NCI-H526 (cell line): ENCODE data around the gene FOXP1.

Source experiments
- DNase-seq, 2 experiments: peaks; one replicate each; lab custom pipeline; 2025; lab: John Stamatoyannopoulos, UW

The FOXP1 gene

GRCh38 chr3:71307991-71308697 is 275.4 kb downstream of the FOXP1 start:
- DNase-seq, result peak in 1 of 2 experiments; percentile 15

GRCh38 chr3:71305231-71306206 is 278.0 kb downstream of the FOXP1 start:
- peak; percentile 73 to 82 for DNase-seq

GRCh38 chr3:71304684-71305083 is 278.8 kb downstream of the FOXP1 start:
- peak; percentile 34 to 57 for DNase-seq

- DNase-seq, result peak in 1 of 2 experiments; percentile 11
These were observed 279.3 kb downstream of the FOXP1 start for GRCh38 chr3:71304247-71304646.

- no peak for DNase-seq
These were observed 279.8 kb downstream of the FOXP1 start for GRCh38 chr3:71303627-71304200.

- DNase-seq, result no peak
These were observed 280.9 kb downstream of the FOXP1 start for GRCh38 chr3:71302604-71303003.

GRCh38 chr3:71300951-71301393 is 282.6 kb downstream of the FOXP1 start:
- no peak for DNase-seq

GRCh38 chr3:71299160-71299559 is 284.4 kb downstream of the FOXP1 start:
- DNase-seq, result no peak

GRCh38 chr3:71294919-71295318 is 288.6 kb downstream of the FOXP1 start:
- DNase-seq, result no peak

GRCh38 chr3:71290301-71290700 is 293.2 kb downstream of the FOXP1 start:
- DNase-seq, result no peak

- DNase-seq, result no peak
These were observed 295.1 kb downstream of the FOXP1 start for GRCh38 chr3:71288269-71288930.

GRCh38 chr3:71285086-71285485 is 298.4 kb downstream of the FOXP1 start:
- DNase-seq, result no peak

GRCh38 chr3:71282976-71283375 is 300.6 kb downstream of the FOXP1 start:
- no peak for DNase-seq

GRCh38 chr3:71281280-71281679 is 302.2 kb downstream of the FOXP1 start:
- no peak for DNase-seq

GRCh38 chr3:71277341-71277740 is 306.2 kb downstream of the FOXP1 start:
- no peak for DNase-seq

GRCh38 chr3:71276531-71276930 is 307.0 kb downstream of the FOXP1 start:
- no peak for DNase-seq

- DNase-seq, result no peak
These were observed 310.1 kb downstream of the FOXP1 start for GRCh38 chr3:71273453-71273852.

- DNase-seq, result no peak
These were observed 311.9 kb downstream of the FOXP1 start for GRCh38 chr3:71271596-71271995.

- no peak for DNase-seq
These were observed 313.6 kb downstream of the FOXP1 start for GRCh38 chr3:71269906-71270305.

GRCh38 chr3:71268462-71268999 is 315.0 kb downstream of the FOXP1 start:
- DNase-seq, result no peak

GRCh38 chr3:71266875-71267274 is 316.7 kb downstream of the FOXP1 start:
- DNase-seq, result no peak
